ENCODE measurements around the gene OVAAL. TPM values are rescaled to one million over a fixed set of nuclear protein-coding genes. Genes with fewer than 3 reads are reported as not detected.
A peak's percentile ranks its signal among the peaks of the same experiment; 100 is the strongest.

Gene OVAAL
- total RNA-seq, 2 experiments from 2014 or later = not detected

GRCh38 chr1:180611016-180611930 is 52.5 kb downstream of the OVAAL start:
- Histone ChIP-seq H3K4me1 (ENCODE audit: insufficient read depth, low read length, poor library complexity, severe bottlenecking) (peaks cover 10% of the 10 kb centered on the region), H2AFZ (ENCODE audit: low read length) (peak overlapping the region; percentile 94), H3K9me3 (ENCODE audit: low read length) (no peaks in the 10 kb centered on the region), H3K4me3 (ENCODE audit: low read depth, low read length, poor library complexity, severe bottlenecking) (no peak overlapping the region), H4K20me1 (ENCODE audit: insufficient read depth, low read length) (no peaks in the 10 kb centered on the region), H3K4me2 (ENCODE audit: low read length) (peak overlapping the region; percentile 20; the same call in 1 of the 2 replicates), H3K36me3 (ENCODE audit: insufficient read depth, low read length) (no peaks in the 10 kb centered on the region), H3K9me2 (ENCODE audit: insufficient read depth, low read length) (no peaks in the 10 kb centered on the region), H3K79me2 (ENCODE audit: insufficient read depth, low read depth, low read length) (no peaks in the 10 kb centered on the region), H3K27ac (ENCODE audit: low read depth, low read length, poor library complexity, severe bottlenecking) (no peak overlapping the region)
- no peak for TF ChIP-seq CTCF (conservative IDR thresholded peaks at IDR 0.05; ENCODE audit: low read length)
- no peak for TF ChIP-seq EZH2phosphoT487 (IDR thresholded peaks at IDR 0.05; ENCODE audit: borderline replicate concordance, low read depth, low read length)
- intact Hi-C loops (cut with micrococcal nuclease; ENCODE audit: unreplicated experiment) = no loop called here
- ChIA-PET CTCF (ENCODE audit: unreplicated experiment) (no interaction called here), POLR2A (interaction anchor here (1.0 to 2.8 kb wide), 2 partner anchors 10 to 21 kb away, joined by 3 to 8 read pairs; partner anchors contain the start of gene XPR1)
- BruUV-seq (replicated peaks) = no TSS peak
- peak; percentile 41 for DNase-seq (ENCODE audit: low spot score)

GRCh38 chr1:180612632-180613031 is 53.9 kb downstream of the OVAAL start:
- CTCF ChIA-PET (ENCODE audit: unreplicated experiment) = no interaction called here

More at GRCh38 chr1:180612632-180613031, 53.9 kb downstream of the OVAAL start:
- no peak for TF ChIP-seq EZH2phosphoT487 (IDR thresholded peaks at IDR 0.05; ENCODE audit: borderline replicate concordance, low read depth, low read length)
- TF ChIP-seq CTCF (conservative IDR thresholded peaks at IDR 0.05; ENCODE audit: low read length) = no peak
- no peak overlapping the region for H3K27ac ChIP-seq (ENCODE audit: low read depth, low read length, poor library complexity, severe bottlenecking)
- no peaks in the 10 kb centered on the region for H4K20me1 ChIP-seq (ENCODE audit: insufficient read depth, low read length)
- no TSS peak for BruUV-seq (replicated peaks)
- no peaks in the 10 kb centered on the region for H3K79me2 ChIP-seq (ENCODE audit: insufficient read depth, low read depth, low read length)
- peaks cover 10% of the 10 kb centered on the region for H3K4me1 ChIP-seq (ENCODE audit: insufficient read depth, low read length, poor library complexity, severe bottlenecking)
- no peaks in the 10 kb centered on the region for H3K9me3 ChIP-seq (ENCODE audit: low read length)
- POLR2A ChIA-PET = interaction anchor here (0.6 kb wide), 1 partner anchor 470 kb away, joined by 3 read pairs; no protein-coding TSS in a partner anchor
- intact Hi-C loops (cut with micrococcal nuclease; ENCODE audit: unreplicated experiment) = no loop called here
- DNase-seq (ENCODE audit: low spot score) = no peak
- no peak overlapping the region for H3K4me2 ChIP-seq (ENCODE audit: low read length)
- no peaks in the 10 kb centered on the region for H3K36me3 ChIP-seq (ENCODE audit: insufficient read depth, low read length)
- H2AFZ ChIP-seq (ENCODE audit: low read length) = no peak overlapping the region
- no peak overlapping the region for H3K4me3 ChIP-seq (ENCODE audit: low read depth, low read length, poor library complexity, severe bottlenecking)
- H3K9me2 ChIP-seq (ENCODE audit: insufficient read depth, low read length) = no peaks in the 10 kb centered on the region

Measured in OCI-LY7 (cell line).